Posterior cingulate gyrus (tissue), 11 donors: ENCODE measurements around the gene BMI1.
"Not testable (repeated sequence)": the region's sequence is repeated elsewhere in the genome, so short reads cannot be mapped to it uniquely, and the experiment has no call there.

Experiments
- DNase-seq, 10 donors: peaks; one replicate each; pipeline versions ENCODE4 v3.0.0 to v3.0.0-alpha.2; 2020 to 2021; ENCODE audit warnings: mixed read lengths in 3 of 10
- intact Hi-C: fragments of 100-400 bp; cut with DNase I; formaldehyde crosslinking; loops from one replicate; pipeline ENCODE4 v1.15.1; 2023

The BMI1 gene

GRCh38 chr10:22320591-22321155 lies at the start of gene BMI1:
TSS of gene BMI1 (plus strand) at chr10:22321099. CDS start at chr10:22326450, 5,351 bp downstream.
- DNase-seq = peak; percentile 67 to 96 (median 75)
- intact Hi-C loops = loop anchor here (1.0 to 10.0 kb wide), 5 partner anchors 68 to 786 kb away; partner anchors contain the start of genes DNAJC1 and MLLT10

- intact Hi-C loops = no loop called here
- no peak for DNase-seq
These were observed 49.1 kb upstream of the BMI1 start for GRCh38 chr10:22271786-22272185.

GRCh38 chr10:22278441-22278782 lies 42.5 kb upstream of the BMI1 start:
- no peak for DNase-seq
- intact Hi-C loops = no loop called here

- intact Hi-C loops = no loop called here
- no peak for DNase-seq
These were observed 40.8 kb upstream of the BMI1 start for GRCh38 chr10:22280078-22280477.

GRCh38 chr10:22285130-22285529 lies 35.8 kb upstream of the BMI1 start:
- peak in 4 of 10 donors; percentile 10 to 78 (median 14) for DNase-seq
- intact Hi-C loops = no loop called here

- DNase-seq = no peak
- intact Hi-C loops = no loop called here
These were observed 27.0 kb upstream of the BMI1 start for GRCh38 chr10:22293747-22294404.

- no peak for DNase-seq
- intact Hi-C loops = no loop called here
These were observed 26.2 kb upstream of the BMI1 start for GRCh38 chr10:22294694-22295093.

- no peak for DNase-seq
- intact Hi-C loops = no loop called here
These were observed 19.7 kb upstream of the BMI1 start for GRCh38 chr10:22301193-22301592.

- intact Hi-C loops = no loop called here
- DNase-seq = no peak
These were observed 17.4 kb upstream of the BMI1 start for GRCh38 chr10:22303461-22303860.

- DNase-seq = no peak
- intact Hi-C loops = no loop called here
These were observed 15.2 kb upstream of the BMI1 start for GRCh38 chr10:22305721-22306120.

GRCh38 chr10:22308390-22308789 lies 12.5 kb upstream of the BMI1 start:
- intact Hi-C loops = no loop called here
- DNase-seq = no peak

- intact Hi-C loops = no loop called here
- DNase-seq = no peak
These were observed 11.5 kb upstream of the BMI1 start for GRCh38 chr10:22309180-22310000.

GRCh38 chr10:22310012-22310411 lies 10.9 kb upstream of the BMI1 start:
- DNase-seq, intact Hi-C loops: not testable (repeated sequence)

GRCh38 chr10:22310928-22311327 lies 10.0 kb upstream of the BMI1 start:
- intact Hi-C loops = no loop called here
- DNase-seq = no peak

- DNase-seq = no peak
- intact Hi-C loops = loop anchor here (5.0 kb wide), 1 partner anchor 672 kb away; no protein-coding TSS in a partner anchor
These were observed 6.0 kb upstream of the BMI1 start for GRCh38 chr10:22314852-22315251.

GRCh38 chr10:22315455-22316285 lies 5.2 kb upstream of the BMI1 start:
- intact Hi-C loops = loop anchor here (1.0 to 5.0 kb wide), 2 partner anchors 86 to 672 kb away; no protein-coding TSS in a partner anchor
- no peak for DNase-seq

- intact Hi-C loops = loop anchor here (1.0 to 5.0 kb wide), 2 partner anchors 87 to 671 kb away; no protein-coding TSS in a partner anchor
- peak; percentile 79 to 97 (median 86) for DNase-seq
These were observed 4.4 kb upstream of the BMI1 start, which contains the start of gene COMMD3 for GRCh38 chr10:22316286-22317075. TSS of gene COMMD3 (plus strand) at chr10:22316388. CDS start at chr10:22316418, 30 bp downstream.

- peak in 2 of 10 donors; percentile 9 to 52 for DNase-seq
- intact Hi-C loops = loop anchor here (5.0 kb wide), 1 partner anchor 670 kb away; no protein-coding TSS in a partner anchor
These were observed 3.9 kb upstream of the BMI1 start for GRCh38 chr10:22317076-22317370.

GRCh38 chr10:22317771-22318565 lies 2.9 kb upstream of the BMI1 start:
- intact Hi-C loops = loop anchor here (5.0 kb wide), 1 partner anchor 669 kb away; no protein-coding TSS in a partner anchor
- DNase-seq = no peak
